IMR-90 (cell line): ENCODE results near the gene UTP14C. TPM values are rescaled to one million over a fixed set of nuclear protein-coding genes. Genes with fewer than 3 reads are reported as not detected.

Experiments used
- ATAC-seq: fragments of 200-7000 bp; cut with Tn5 transposase; 2 replicates; pipeline ENCODE4 v1.9.1; 2020; ENCODE audit warnings: low read depth, mild to moderate bottlenecking, moderate library complexity
- BruUV-seq: library from RNA; stranded (reverse); fragments of 400-500 nt; replicated peaks from 2 replicates; lab custom pipeline; 2021; lab: Mats Ljungman, UMichigan
- CTCF ChIA-PET: fragments of 300-600 bp; formaldehyde crosslinking; extraction: SDS; loops from one replicate; lab custom pipeline; 2021; ENCODE audit warnings: antibody characterized with exemption; lab: Yijun Ruan, JAX
- POLR2A ChIA-PET: fragments of 300-600 bp; sonication (Branson Sonifier 250); formaldehyde crosslinking; loops from one replicate; lab custom pipeline; 2022; ENCODE audit warnings: antibody characterized with exemption; ENCODE audit not compliant: unreplicated experiment; lab: Charles Lee
- DNase-seq: peaks from one replicate; pipeline ENCODE4 v3.0.0; 2013
- H2AFZ ChIP-seq: replicated peaks from 2 replicates; pipeline ENCODE3; 2013; ENCODE audit warnings: low read length, mild to moderate bottlenecking; ENCODE audit not compliant: poor library complexity
- H2AK5ac ChIP-seq: 2 replicates; pipeline ENCODE4 v1.6.1; 2013; ENCODE audit warnings: low read depth, low read length, inconsistent platforms
- H2AK9ac ChIP-seq: replicated peaks from 2 replicates; pipeline ENCODE3; 2013; ENCODE audit warnings: mild to moderate bottlenecking, low read depth, low read length, moderate library complexity; ENCODE audit not compliant: poor library complexity
- H2BK120ac ChIP-seq: 2 replicates; pipeline ENCODE4 v1.6.1; 2013; ENCODE audit warnings: low read depth, low read length, inconsistent platforms
- H2BK15ac ChIP-seq: 3 replicates; pipeline ENCODE4 v1.6.1; 2013; ENCODE audit warnings: low read depth, low read length, inconsistent platforms
- H2BK20ac ChIP-seq: 2 replicates; pipeline ENCODE4 v1.6.1; 2013; ENCODE audit warnings: low read depth, mild to moderate bottlenecking, inconsistent platforms, low read length, moderate library complexity
- H2BK5ac ChIP-seq: 2 replicates; pipeline ENCODE4 v1.6.1; 2013; ENCODE audit warnings: mild to moderate bottlenecking, low read depth, low read length, inconsistent platforms; ENCODE audit not compliant: poor library complexity, severe bottlenecking
- H3K14ac ChIP-seq: replicated peaks from 2 replicates; pipeline ENCODE4 v1.6.1; 2013; ENCODE audit warnings: low read depth, low read length, inconsistent platforms
- H3K18ac ChIP-seq: 2 replicates; pipeline ENCODE4 v1.6.1; 2013; ENCODE audit warnings: low read depth, low read length, control low read depth
- H3K23ac ChIP-seq: 2 replicates; pipeline ENCODE4 v1.6.1; 2013; ENCODE audit warnings: low read depth, low read length, inconsistent platforms
- H3K27ac ChIP-seq: 2 replicates; pipeline ENCODE4 v1.5.1; 2013; ENCODE audit warnings: mild to moderate bottlenecking, control low read depth, low read length; ENCODE audit not compliant: insufficient read depth
- H3K27me3 ChIP-seq: 2 replicates; pipeline ENCODE4 v1.6.1; 2013; ENCODE audit warnings: low read length; ENCODE audit not compliant: control insufficient read depth, insufficient read depth
- H3K36me3 ChIP-seq: 2 replicates; pipeline ENCODE4 v1.6.1; 2013; ENCODE audit warnings: low read length, mixed read lengths; ENCODE audit not compliant: control insufficient read depth, insufficient read depth
- H3K4ac ChIP-seq: 2 replicates; pipeline ENCODE4 v1.6.1; 2013; ENCODE audit warnings: low read depth, low read length, inconsistent platforms
- H3K4me1 ChIP-seq: 2 replicates; pipeline ENCODE4 v1.6.1; 2013; ENCODE audit warnings: low read length, mixed read lengths; ENCODE audit not compliant: control insufficient read depth, insufficient read depth
- H3K4me2 ChIP-seq: 2 replicates; pipeline ENCODE4 v1.6.1; 2013; ENCODE audit warnings: low read depth, mild to moderate bottlenecking, control low read depth, low read length, moderate library complexity
- H3K4me3 ChIP-seq: 2 replicates; pipeline ENCODE4 v1.5.1; 2013; ENCODE audit warnings: low read depth, mild to moderate bottlenecking, control low read depth, low read length, moderate library complexity; ENCODE audit not compliant: insufficient read depth
- H3K56ac ChIP-seq: 2 replicates; pipeline ENCODE4 v1.6.1; 2013; ENCODE audit warnings: low read length, inconsistent platforms; ENCODE audit not compliant: insufficient read depth; ENCODE audit errors: extremely low read depth
- H3K79me1 ChIP-seq, 2 experiments: 2 replicates each; pipeline ENCODE4 v1.6.1; 2013; ENCODE audit warnings: low read length in 2 of 2, inconsistent platforms in 1 of 2, low read depth in 1 of 2
- H3K9ac ChIP-seq: 2 replicates; pipeline ENCODE4 v1.6.1; 2013; ENCODE audit warnings: low read depth, low read length, control low read depth
- H3K9me1 ChIP-seq: 2 replicates; pipeline ENCODE4 v1.6.1; 2013; ENCODE audit warnings: low read length, inconsistent platforms; ENCODE audit not compliant: insufficient read depth
- H3K9me3 ChIP-seq: 2 replicates; pipeline ENCODE4 v1.6.1; 2013; ENCODE audit warnings: low read length; ENCODE audit not compliant: control insufficient read depth, insufficient read depth
- H4K20me1 ChIP-seq: 2 replicates; pipeline ENCODE4 v1.6.1; 2013; ENCODE audit warnings: low read length, inconsistent platforms; ENCODE audit not compliant: insufficient read depth
- H4K5ac ChIP-seq: 2 replicates; pipeline ENCODE4 v1.6.1; 2013; ENCODE audit warnings: mild to moderate bottlenecking, low read depth, low read length, control low read depth
- H4K8ac ChIP-seq, 2 experiments: 2 replicates each; pipeline ENCODE4 v1.6.1; 2013; ENCODE audit warnings: low read depth in 2 of 2, low read length in 2 of 2, control low read depth in 1 of 2, inconsistent platforms in 1 of 2
- H4K91ac ChIP-seq: 2 replicates; pipeline ENCODE4 v1.6.1; 2013; ENCODE audit warnings: low read depth, low read length, inconsistent platforms; ENCODE audit not compliant: insufficient read depth
- BHLHE40 ChIP-seq: fragments of 150-350 bp; IDR thresholded peaks from 2 replicates; pipeline ENCODE4 v1.6.1; 2016; ENCODE audit warnings: mild to moderate bottlenecking, low read depth, low read length
- CEBPB ChIP-seq: IDR thresholded peaks from 2 replicates; pipeline ENCODE4 v1.6.1; 2012; ENCODE audit warnings: low read depth, low read length, improper control_type of control experiment
- CHD1 ChIP-seq: IDR thresholded peaks from 2 replicates; pipeline ENCODE4 v1.6.1; 2012; ENCODE audit warnings: low read depth, low read length, improper control_type of control experiment
- FOS ChIP-seq: fragments of 150-350 bp; IDR thresholded peaks from 2 replicates; pipeline ENCODE4 v1.6.1; 2016; ENCODE audit warnings: low read depth, low read length
- MAFK ChIP-seq: IDR thresholded peaks from 2 replicates; pipeline ENCODE4 v1.6.1; 2012; ENCODE audit warnings: low read depth, low read length, improper control_type of control experiment
- MAZ ChIP-seq: IDR thresholded peaks from 2 replicates; pipeline ENCODE4 v1.6.1; 2012; ENCODE audit warnings: low read depth, mild to moderate bottlenecking, low read length, improper control_type of control experiment, moderate library complexity, borderline replicate concordance
- MXI1 ChIP-seq: IDR thresholded peaks from 2 replicates; pipeline ENCODE4 v1.6.1; 2012; ENCODE audit warnings: low read depth, mild to moderate bottlenecking, low read length, moderate library complexity, borderline replicate concordance
- NFE2L2 ChIP-seq: fragments of 150-350 bp; IDR thresholded peaks from 2 replicates; pipeline ENCODE4 v1.6.1; 2016; ENCODE audit warnings: low read depth, mild to moderate bottlenecking, low read length
- POLR2A ChIP-seq: IDR thresholded peaks from 2 replicates; pipeline ENCODE4 v1.6.1; 2012; ENCODE audit warnings: mild to moderate bottlenecking, low read depth, low read length
- RAD21 ChIP-seq: IDR thresholded peaks from 2 replicates; pipeline ENCODE4 v1.6.1; 2012; ENCODE audit warnings: low read length, improper control_type of control experiment
- RCOR1 ChIP-seq: IDR thresholded peaks from 2 replicates; pipeline ENCODE4 v1.6.1; 2012; ENCODE audit warnings: mild to moderate bottlenecking, low read length, improper control_type of control experiment; ENCODE audit not compliant: insufficient replicate concordance
- RFX5 ChIP-seq: IDR thresholded peaks from 2 replicates; pipeline ENCODE4 v1.8.0; 2012; ENCODE audit warnings: low read depth, mild to moderate bottlenecking, low read length, moderate library complexity
- SMC3 ChIP-seq: fragments of 150-350 bp; IDR thresholded peaks from 2 replicates; pipeline ENCODE4 v1.6.1; 2016; ENCODE audit warnings: low read depth, mild to moderate bottlenecking, antibody characterized with exemption, low read length, moderate library complexity
- USF2 ChIP-seq: fragments of 150-350 bp; IDR thresholded peaks from 2 replicates; pipeline ENCODE4 v1.6.1; 2017; ENCODE audit warnings: mild to moderate bottlenecking, antibody characterized with exemption, low read length, low read depth
- WGBS, 2 experiments: methylation state at CpG; one replicate each; pipeline versions ENCODE4 v1.1.5 to v1.1.7; 2013; ENCODE audit warnings: missing lambda C conversion rate in 2 of 2; ENCODE audit not compliant: insufficient read length in 1 of 2; ENCODE audit errors: extremely low coverage in 2 of 2; 5-methylcytosine and 5-hydroxymethylcytosine counted together
- dilution Hi-C: fragments of 300-500 bp; cut with HindIII; formaldehyde crosslinking; loops from one replicate; pipeline ENCODE4 v1.14.3; 2018; ENCODE audit warnings: low sequenced_read_pairs; ENCODE audit not compliant: unreplicated experiment
- in situ Hi-C: fragments of 300-500 bp; cut with MboI; formaldehyde crosslinking; loops from 3 replicates; pipeline ENCODE4 v1.14.3; 2019; ENCODE audit warnings: low sequenced_read_pairs, inconsistent platforms, mixed read lengths
- intact Hi-C: fragments of 100-400 bp; cut with micrococcal nuclease; formaldehyde crosslinking; loops from 2 replicates; pipeline ENCODE4 v1.10.0; 2022
- polyA plus RNA-seq, 3 experiments: library from polyadenylated mRNA; depleted of rRNA; stranded (reverse); fragments of >200 nt; gene quantifications; 2 replicates each; pipeline ENCODE4 v1.2.3, GENCODE V29; 2012; ENCODE audit warnings: low replicate concordance in 1 of 3
- total RNA-seq: library from RNA; depleted of rRNA; stranded (reverse); fragments of >200 nt; gene quantifications from 2 replicates; pipeline ENCODE4 v1.2.3, GENCODE V29; 2012
- TF ChIP-seq, protein P1 (sequence below): conservative IDR thresholded peaks from 2 replicates; pipeline ENCODE4 v1.5.1; 2012; ENCODE audit warnings: mild to moderate bottlenecking, low read depth, low read length, improper control_type of control experiment

UTP14C gene
- total and polyA plus RNA-seq, 2 of the 4 experiments (the other 2 are of a cell fraction): 8.2 to 12.5 TPM

- intact Hi-C loops: no loop called here
- ATAC-seq: peak; percentile 37
- TF ChIP-seq SMC3 (no peak), USF2 (no peak), MAZ (no peak), CHD1 (no peak), POLR2A (no peak), RCOR1 (no peak), NFE2L2 (no peak), CEBPB (no peak), RFX5 (no peak), FOS (no peak), MXI1 (no peak), RAD21 (no peak), BHLHE40 (no peak), MAFK (no peak)
- TF ChIP-seq, protein P1, sequence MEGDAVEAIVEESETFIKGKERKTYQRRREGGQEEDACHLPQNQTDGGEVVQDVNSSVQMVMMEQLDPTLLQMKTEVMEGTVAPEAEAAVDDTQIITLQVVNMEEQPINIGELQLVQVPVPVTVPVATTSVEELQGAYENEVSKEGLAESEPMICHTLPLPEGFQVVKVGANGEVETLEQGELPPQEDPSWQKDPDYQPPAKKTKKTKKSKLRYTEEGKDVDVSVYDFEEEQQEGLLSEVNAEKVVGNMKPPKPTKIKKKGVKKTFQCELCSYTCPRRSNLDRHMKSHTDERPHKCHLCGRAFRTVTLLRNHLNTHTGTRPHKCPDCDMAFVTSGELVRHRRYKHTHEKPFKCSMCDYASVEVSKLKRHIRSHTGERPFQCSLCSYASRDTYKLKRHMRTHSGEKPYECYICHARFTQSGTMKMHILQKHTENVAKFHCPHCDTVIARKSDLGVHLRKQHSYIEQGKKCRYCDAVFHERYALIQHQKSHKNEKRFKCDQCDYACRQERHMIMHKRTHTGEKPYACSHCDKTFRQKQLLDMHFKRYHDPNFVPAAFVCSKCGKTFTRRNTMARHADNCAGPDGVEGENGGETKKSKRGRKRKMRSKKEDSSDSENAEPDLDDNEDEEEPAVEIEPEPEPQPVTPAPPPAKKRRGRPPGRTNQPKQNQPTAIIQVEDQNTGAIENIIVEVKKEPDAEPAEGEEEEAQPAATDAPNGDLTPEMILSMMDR: no peak
These were observed 25.6 kb upstream of the UTP14C start for GRCh38 chr13:51998723-51999509.

More at GRCh38 chr13:51998723-51999509, 25.6 kb upstream of the UTP14C start:
- H4K5ac ChIP-seq: no peak overlapping the region
- H2BK20ac ChIP-seq: no peak overlapping the region
- ChIA-PET POLR2A (no interaction called here), CTCF (interaction anchor here (0.5 to 0.8 kb wide), 2 partner anchors 34 to 86 kb away, joined by 3 to 5 read pairs; no protein-coding TSS in a partner anchor)
- WGBS, 2 experiments: no CpG with 5 or more reads among the region's 6 CpGs
- H3K14ac ChIP-seq: no peak overlapping the region
- no peak overlapping the region for H2BK15ac ChIP-seq
- H3K9me1 ChIP-seq: no peaks in the 10 kb centered on the region
- no peak overlapping the region for H2AK5ac ChIP-seq
- no peak overlapping the region for H3K18ac ChIP-seq
- no peak overlapping the region for H4K8ac ChIP-seq
- H4K20me1 ChIP-seq: peaks cover 5% of the 10 kb centered on the region; the same call in 1 of the 2 replicates
- no peak overlapping the region for H2AFZ ChIP-seq
- dilution Hi-C loops: no loop called here
- peak overlapping the region; percentile 76 for H3K4me2 ChIP-seq
- H4K91ac ChIP-seq: no peak overlapping the region
- H2BK120ac ChIP-seq: no peak overlapping the region
- H3K79me1 ChIP-seq: no peaks in the 10 kb centered on the region
- no peaks in the 10 kb centered on the region for H3K36me3 ChIP-seq
- H3K4ac ChIP-seq: no peak overlapping the region
- H3K4me3 ChIP-seq: no peak overlapping the region
- BruUV-seq: no TSS peak
- H3K56ac ChIP-seq: no peak overlapping the region
- H2AK9ac ChIP-seq: no peak overlapping the region
- no peak overlapping the region; the same call in 1 of the 2 replicates for H3K23ac ChIP-seq
- H3K9ac ChIP-seq: no peak overlapping the region
- H2BK5ac ChIP-seq: no peak overlapping the region
- peaks cover 46% of the 10 kb centered on the region for H3K27me3 ChIP-seq
- H3K9me3 ChIP-seq: no peaks in the 10 kb centered on the region
- in situ Hi-C loops: no loop called here
- no peak for DNase-seq
- peaks cover 12% of the 10 kb centered on the region for H3K4me1 ChIP-seq
- no peak overlapping the region for H3K27ac ChIP-seq
